ENCODE results near the gene RRAGB. TPM values are rescaled to one million over a fixed set of nuclear protein-coding genes. Genes with fewer than 3 reads are reported as not detected.
"Not testable (repeated sequence)": the region's sequence is repeated elsewhere in the genome, so short reads cannot be mapped to it uniquely, and the experiment has no call there.

The RRAGB gene
- total and polyA plus RNA-seq, 8 donors = 9.2 to 56.5 (median 27.7) TPM

DNA sequence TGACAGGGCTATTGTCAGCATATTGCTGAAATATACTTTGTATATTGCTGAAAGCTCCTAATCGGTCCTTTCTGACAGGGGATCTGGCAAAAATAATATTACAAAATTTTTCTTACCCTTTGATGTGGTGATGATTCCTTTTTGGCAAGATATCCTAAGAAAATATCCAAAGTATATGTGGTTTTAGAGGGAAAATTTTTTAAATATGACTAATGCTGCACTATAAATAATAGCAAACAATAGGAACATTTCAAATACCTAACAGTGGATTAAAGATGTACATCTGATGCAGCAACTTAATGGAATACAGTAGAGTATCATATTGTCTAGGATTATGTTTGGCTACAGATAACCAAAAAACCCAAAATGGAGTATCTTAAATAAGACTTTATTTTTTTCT is 49.6 kb downstream of the RRAGB start:
- no peak overlapping the region for H3K27ac ChIP-seq
- DNase-seq = no peak

DNA sequence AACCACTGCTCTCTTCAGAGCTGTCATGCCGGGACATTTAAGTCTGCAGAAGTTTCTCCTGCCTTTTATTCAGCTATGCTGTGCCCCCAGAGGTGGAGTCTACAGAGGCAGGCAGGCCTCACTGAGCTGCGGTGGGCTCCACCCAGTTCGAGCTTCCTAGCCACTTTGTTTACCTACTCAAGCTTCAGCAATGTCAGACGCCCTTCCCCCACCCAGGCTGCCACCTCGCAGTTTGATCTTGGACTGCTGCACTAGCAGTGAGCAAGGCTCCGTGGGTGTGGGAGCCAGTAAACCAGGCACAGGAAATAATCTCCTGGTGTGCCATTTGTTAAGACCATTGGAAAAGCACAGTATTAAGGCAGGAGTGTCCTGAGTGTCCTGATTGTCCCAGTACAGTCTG is 56.9 kb downstream of the RRAGB start:
- DNase-seq = peak in 1 of 2 donors; percentile 38
- H3K4me1 ChIP-seq; intact Hi-C loops (cut with DNase I; ENCODE audit: low total_unique reads); H3K9me3 ChIP-seq; H3K4me3 ChIP-seq; H3K27me3 ChIP-seq; H3K27ac ChIP-seq: not testable (repeated sequence)
- WGBS, 5 donors = 29 to 45% (median 34%) methylated on average over 5 to 6 of the region's 6 CpGs; no CpG with 5 or more reads in 1 of the 5 donors
- peaks cover 0 to 13% (median 0%) of the 10 kb centered on the region in 4 donors for H3K36me3 ChIP-seq

More for the DNA sequence above, 49.6 kb downstream of the RRAGB start:
- Histone ChIP-seq H3K27me3 (no peaks in the 10 kb centered on the region), H3K4me3 (no peak overlapping the region), H3K4me1 (no peaks in the 10 kb centered on the region), H3K36me3 (no peaks in the 10 kb centered on the region), H3K9me3 (peaks cover 0 to 6% (median 2%) of the 10 kb centered on the region in 4 donors)
- 55 to 84% (median 72%) methylated on average over 1 of the region's 1 CpG for WGBS, 5 donors
- TF ChIP-seq POLR2AphosphoS5 (IDR thresholded peaks at IDR 0.05) (no peak), EP300 (IDR thresholded peaks at IDR 0.05) (no peak)
- TF ChIP-seq, protein P1, sequence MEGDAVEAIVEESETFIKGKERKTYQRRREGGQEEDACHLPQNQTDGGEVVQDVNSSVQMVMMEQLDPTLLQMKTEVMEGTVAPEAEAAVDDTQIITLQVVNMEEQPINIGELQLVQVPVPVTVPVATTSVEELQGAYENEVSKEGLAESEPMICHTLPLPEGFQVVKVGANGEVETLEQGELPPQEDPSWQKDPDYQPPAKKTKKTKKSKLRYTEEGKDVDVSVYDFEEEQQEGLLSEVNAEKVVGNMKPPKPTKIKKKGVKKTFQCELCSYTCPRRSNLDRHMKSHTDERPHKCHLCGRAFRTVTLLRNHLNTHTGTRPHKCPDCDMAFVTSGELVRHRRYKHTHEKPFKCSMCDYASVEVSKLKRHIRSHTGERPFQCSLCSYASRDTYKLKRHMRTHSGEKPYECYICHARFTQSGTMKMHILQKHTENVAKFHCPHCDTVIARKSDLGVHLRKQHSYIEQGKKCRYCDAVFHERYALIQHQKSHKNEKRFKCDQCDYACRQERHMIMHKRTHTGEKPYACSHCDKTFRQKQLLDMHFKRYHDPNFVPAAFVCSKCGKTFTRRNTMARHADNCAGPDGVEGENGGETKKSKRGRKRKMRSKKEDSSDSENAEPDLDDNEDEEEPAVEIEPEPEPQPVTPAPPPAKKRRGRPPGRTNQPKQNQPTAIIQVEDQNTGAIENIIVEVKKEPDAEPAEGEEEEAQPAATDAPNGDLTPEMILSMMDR (IDR thresholded peaks at IDR 0.05) = no peak
- intact Hi-C loops (cut with DNase I; ENCODE audit: low total_unique reads) = no loop called here

DNA sequence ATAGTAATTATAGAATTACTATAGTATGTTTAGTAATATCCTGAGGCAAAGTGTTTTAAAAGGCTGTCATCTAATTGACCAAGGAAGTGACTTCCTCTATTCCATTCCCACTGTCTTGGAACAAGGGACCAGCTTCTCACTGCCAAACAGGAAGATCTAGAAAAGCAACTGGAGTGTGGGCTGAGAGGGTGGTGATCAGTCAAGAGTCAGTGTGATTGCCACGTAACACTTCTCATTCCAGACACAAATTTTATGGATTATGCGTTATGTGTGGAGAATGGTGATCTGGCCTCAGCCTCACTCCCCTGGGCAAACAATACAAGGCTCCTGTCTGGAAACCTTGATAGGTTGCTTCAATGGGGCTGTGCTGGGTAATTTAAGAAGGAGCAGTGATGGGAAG is 60.0 kb downstream of the RRAGB start:
- Histone ChIP-seq H3K9me3 (peaks cover 0 to 8% (median 0%) of the 10 kb centered on the region in 4 donors), H3K27ac (no peak overlapping the region), H3K27me3 (no peaks in the 10 kb centered on the region), H3K4me1 (no peaks in the 10 kb centered on the region), H3K4me3 (no peak overlapping the region), H3K36me3 (peaks cover 0 to 13% (median 0%) of the 10 kb centered on the region in 4 donors)
- 76 to 100% (median 93%) methylated on average over 2 of the region's 2 CpGs for WGBS, 5 donors
- no peak for DNase-seq
- intact Hi-C loops (cut with DNase I; ENCODE audit: low total_unique reads) = no loop called here
- no peak for TF ChIP-seq EP300 (IDR thresholded peaks at IDR 0.05)
- TF ChIP-seq POLR2A (IDR thresholded peaks at IDR 0.05) = no peak
- no peak for TF ChIP-seq POLR2AphosphoS5 (IDR thresholded peaks at IDR 0.05)
- TF ChIP-seq, protein P1 (IDR thresholded peaks at IDR 0.05) = no peak

DNA sequence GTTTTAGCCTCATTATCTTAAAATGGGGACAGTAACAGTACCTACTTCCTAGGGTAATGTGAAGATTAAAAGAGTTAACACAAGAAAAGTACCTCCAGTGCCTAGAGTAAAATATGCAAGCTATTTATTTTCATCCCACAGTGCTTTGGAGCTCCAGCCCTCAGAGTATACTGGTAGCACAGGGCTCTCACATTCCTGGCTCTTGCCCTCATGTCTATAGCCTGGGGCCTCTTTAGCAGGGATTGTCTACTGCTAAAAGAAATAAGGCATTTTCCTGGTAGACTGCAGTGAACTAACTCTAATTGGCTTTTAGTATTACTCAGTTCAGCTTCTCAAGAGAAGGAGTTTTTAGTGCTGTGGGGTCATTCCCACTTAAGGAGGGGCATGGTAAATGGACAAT is 60.8 kb downstream of the RRAGB start:
- intact Hi-C loops (cut with DNase I; ENCODE audit: low total_unique reads) = no loop called here
- H3K36me3 ChIP-seq = peaks cover 0 to 13% (median 0%) of the 10 kb centered on the region in 4 donors
- H3K9me3 ChIP-seq = peaks cover 0 to under 1% (median 0%) of the 10 kb centered on the region in 4 donors
- no peak overlapping the region for H3K27ac ChIP-seq
- DNase-seq = no peak
- H3K4me1 ChIP-seq = no peaks in the 10 kb centered on the region
- no peaks in the 10 kb centered on the region for H3K27me3 ChIP-seq
- no peak overlapping the region for H3K4me3 ChIP-seq
- TF ChIP-seq EP300 (IDR thresholded peaks at IDR 0.05) (no peak), POLR2AphosphoS5 (IDR thresholded peaks at IDR 0.05) (no peak)

DNA sequence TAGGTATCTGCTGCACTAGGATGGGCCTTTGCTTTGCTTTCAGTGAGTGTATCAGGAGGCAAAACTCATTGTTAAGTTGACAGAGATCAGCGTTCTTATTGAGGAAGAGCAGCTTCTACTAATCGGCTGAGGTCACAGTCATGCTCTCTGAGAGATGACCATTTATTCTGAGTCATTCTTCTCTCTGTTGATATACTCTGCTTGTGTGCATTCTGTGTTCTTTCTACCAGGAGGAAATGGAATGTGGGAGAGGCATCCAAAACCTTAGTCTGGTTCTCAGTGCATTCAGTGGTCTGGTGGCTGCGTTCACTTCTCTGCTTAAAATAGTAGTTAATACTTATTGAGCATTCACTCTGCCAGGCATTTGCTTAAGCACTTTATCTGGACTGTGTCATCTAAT is 66.2 kb downstream of the RRAGB start:
- WGBS, 5 donors = 72 to 87% (median 80%) methylated on average over 3 of the region's 3 CpGs
- no peaks in the 10 kb centered on the region for H3K9me3 ChIP-seq
- H3K27me3 ChIP-seq = no peaks in the 10 kb centered on the region
- intact Hi-C loops (cut with DNase I; ENCODE audit: low total_unique reads) = no loop called here
- H3K4me3 ChIP-seq = no peak overlapping the region
- no peak for DNase-seq
- no peaks in the 10 kb centered on the region for H3K4me1 ChIP-seq
- H3K36me3 ChIP-seq = no peaks in the 10 kb centered on the region
- no peak for TF ChIP-seq POLR2AphosphoS5 (IDR thresholded peaks at IDR 0.05)
- TF ChIP-seq, protein P1 (IDR thresholded peaks at IDR 0.05) = no peak
- no peak for TF ChIP-seq EP300 (IDR thresholded peaks at IDR 0.05)
- TF ChIP-seq POLR2A (IDR thresholded peaks at IDR 0.05) = no peak
- no peak overlapping the region for H3K27ac ChIP-seq
